NCI-H128 (cell line): ENCODE data around the gene WIPF2.
A peak's percentile ranks its signal among the peaks of the same experiment; 100 is the strongest.

ENCODE experiments used
- DNase-seq: peaks from one replicate; lab custom pipeline; 2025; ENCODE audit not compliant: unreplicated experiment; lab: John Stamatoyannopoulos, UW

The WIPF2 gene

DNA sequence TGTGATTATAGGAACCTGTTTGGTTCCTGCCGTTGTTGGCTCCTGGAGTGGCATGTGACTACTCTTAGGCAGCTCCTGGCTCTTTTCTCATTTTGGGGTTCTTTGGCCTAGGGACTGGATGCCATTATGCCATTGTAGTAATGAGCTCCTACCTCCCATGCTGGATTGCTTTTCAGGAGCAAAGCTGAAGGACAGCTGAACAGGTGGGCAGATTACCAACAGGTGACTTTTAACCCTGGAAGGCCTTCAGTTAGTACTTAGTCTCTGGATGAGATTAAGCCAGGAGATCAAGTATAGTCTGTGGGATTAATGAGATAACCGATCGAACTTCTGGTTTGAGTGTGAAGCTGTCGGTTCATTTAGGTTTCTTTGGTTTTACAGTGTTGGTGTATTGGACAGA is 25.2 kb downstream of the WIPF2 start:
- DNase-seq, result no peak

DNA sequence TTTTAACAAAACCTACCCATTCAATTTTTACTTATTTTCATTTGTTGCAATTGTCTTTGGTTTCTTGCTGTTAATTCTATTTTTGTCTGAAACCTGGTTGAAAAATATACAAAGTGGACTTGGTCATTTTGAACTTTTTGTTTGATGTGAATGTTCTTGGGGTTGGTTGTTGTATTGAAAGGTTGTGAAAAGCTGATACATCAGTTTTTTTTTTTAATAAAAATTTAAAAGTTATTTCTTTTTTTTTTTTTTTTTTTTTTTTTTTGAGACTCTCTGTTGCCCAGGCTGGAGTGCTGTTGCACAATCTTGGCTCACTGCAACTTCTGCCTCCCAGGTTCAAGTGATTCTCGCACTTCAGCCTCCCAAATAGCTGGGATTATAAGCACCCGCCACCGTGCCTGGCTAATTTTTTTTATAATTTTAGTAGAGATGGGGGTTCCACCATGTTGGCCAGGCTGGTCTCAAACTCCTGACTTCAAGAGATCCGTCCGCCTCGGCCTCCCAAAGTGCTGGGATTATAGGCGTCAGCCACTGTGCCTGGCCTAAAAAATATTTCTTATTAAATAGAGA is 28.9 kb downstream of the WIPF2 start:
- DNase-seq, result no peak

DNA sequence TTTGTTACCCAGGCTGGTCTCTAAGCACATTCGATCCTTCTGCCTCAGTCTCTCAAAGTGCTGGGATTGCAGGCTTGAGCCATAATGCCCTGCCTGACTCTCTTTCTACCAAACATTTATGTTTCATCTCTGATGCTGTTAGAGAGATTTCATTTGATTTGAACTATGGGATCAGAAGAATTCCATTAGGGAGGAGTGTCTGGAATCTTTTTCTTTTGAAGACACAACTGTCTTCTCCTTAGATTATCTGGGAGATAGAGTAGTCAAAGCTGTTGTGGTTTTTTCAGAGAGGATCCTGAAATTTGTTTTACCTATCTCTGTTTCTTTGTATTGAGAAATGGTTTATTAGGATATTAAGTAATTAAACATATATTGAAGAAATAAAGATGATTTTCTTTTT is 29.4 kb downstream of the WIPF2 start:
- DNase-seq, result no peak

DNA sequence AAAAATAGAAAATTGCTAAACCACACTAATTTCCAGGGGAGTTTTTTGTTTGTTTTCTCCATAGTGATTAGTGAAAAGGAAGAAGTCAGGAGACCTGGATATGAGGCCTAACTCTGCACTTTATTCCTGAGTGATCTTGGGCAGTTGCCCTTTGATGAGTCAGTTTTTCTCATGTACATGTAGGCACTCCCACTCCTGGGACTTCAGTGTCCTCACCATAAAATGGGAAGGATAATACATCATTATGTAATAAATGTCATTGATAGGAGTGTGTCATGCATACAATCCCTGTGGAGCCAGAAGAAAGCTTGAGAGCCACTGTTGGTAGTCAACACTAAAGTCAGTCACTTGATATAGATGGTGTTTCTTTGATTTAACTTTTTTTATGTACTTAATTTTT is 32.5 kb downstream of the WIPF2 start:
- DNase-seq, result no peak

DNA sequence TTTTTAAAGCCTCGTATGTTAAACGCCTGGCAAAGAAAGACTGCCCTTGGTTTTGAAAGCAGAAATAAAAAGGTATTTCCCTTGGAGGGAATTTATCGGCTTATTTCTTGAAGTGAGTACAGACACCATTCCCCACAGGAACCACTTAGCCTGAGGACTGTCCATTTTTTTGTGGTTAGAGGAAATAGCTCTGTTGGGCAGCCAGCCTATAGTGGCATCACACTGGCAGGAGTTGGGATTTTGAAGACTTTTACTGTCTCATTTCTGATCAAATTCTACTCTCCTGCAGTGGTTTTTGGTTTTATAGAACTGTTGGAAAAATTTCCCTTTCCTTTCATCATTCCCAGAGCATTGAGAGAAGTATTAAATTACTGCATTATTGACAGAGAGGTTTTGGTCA is 34.5 kb downstream of the WIPF2 start:
- DNase-seq, result no peak

DNA sequence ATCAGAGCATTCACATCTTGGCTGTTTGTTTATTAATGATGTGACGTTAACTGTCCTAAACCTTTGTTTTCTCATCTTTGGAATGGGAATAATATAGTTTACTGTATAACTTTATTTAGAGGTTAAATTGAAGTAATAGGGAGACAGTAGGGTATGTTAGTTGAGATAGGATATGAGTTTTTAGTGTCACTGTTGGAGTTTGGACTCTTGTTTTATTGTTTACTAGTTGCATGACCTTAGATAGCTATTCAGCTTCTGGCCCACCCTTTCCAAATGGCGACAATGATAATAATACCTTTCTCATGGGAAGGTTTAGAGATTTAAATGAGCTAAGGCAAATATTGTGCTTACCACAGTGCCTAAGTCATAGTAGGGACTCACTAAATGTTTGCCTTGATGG is 40.4 kb downstream of the WIPF2 start:
- DNase-seq, result no peak

DNA sequence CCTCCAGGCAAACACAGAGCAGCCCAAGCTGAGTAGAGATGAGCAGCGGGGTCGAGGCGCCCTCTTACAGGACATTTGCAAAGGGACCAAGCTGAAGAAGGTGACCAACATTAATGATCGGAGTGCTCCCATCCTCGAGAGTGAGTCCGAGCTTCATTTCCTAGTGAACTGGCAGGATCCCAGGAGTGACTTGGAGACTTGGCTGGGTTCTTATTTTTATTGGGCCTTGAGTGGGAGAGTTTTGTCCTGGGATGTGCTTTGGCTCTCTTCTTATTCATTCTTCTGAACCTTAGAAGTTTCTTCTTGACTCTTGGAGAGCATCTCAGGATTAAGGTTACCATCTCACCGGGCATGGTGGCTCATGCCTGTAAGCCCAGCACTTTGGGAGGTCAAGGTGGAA is 41.4 kb downstream of the WIPF2 start:
- DNase-seq, result no peak

DNA sequence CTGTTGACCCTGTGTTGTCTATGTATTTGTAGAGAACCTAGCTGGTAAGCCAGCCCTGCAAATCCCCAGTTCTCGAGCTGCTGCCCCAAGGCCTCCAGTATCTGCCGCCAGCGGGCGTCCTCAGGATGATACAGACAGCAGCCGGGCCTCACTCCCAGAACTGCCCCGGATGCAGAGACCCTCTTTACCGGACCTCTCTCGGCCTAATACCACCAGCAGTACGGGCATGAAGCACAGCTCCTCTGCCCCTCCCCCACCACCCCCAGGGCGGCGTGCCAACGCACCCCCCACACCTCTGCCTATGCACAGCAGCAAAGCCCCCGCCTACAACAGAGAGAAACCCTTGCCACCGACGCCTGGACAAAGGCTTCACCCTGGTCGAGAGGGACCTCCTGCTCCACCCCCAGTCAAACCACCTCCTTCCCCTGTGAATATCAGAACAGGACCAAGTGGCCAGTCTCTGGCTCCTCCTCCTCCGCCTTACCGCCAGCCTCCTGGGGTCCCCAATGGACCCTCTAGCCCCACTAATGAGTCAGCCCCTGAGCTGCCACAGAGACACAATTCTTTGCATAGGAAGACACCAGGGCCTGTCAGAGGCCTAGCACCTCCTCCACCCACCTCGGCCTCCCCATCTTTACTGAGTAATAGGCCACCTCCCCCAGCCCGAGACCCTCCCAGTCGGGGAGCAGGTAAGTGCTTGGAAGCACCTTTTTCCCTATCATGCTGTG is 45.5 kb downstream of the WIPF2 start:
- DNase-seq, result no peak

DNA sequence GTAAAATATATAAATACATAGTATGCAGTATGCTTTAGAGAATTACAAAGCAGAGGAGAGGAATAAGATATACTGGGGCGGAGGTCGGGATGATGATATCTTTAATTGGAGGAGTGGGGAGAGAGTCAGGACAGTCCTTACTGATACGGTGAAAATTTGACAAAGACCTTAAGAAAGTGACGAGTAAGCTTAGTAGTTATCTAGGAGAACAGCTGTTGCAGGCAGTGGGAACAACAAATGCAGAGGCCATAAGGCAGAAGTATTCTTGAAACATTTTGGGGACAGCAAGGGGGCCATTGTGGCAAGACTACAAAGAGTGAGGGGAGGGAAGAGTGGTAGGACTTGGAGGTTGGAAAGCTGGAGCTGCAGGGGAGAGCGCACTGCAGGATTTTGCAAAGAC is 46.2 kb downstream of the WIPF2 start:
- no peak for DNase-seq

DNA sequence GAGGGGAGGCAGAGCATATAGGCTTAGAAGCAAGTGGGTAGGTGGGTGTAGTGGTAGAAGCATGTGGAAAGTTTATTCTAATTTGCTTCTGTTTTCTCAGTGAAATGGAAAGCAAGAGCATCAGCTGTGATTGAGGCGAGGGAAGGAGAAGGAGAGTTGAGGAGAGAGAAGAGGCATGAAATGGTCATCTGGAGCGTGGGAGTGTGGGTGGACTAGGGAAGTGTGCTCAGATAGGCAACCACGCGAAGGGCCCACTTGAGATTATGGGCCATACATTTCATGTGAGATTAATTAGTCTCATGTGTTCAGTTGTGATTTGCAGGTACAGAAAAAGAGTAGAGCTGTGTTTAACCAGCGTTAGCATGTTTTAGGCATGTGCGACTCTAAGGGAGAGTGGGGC is 47.8 kb downstream of the WIPF2 start:
- no peak for DNase-seq

DNA sequence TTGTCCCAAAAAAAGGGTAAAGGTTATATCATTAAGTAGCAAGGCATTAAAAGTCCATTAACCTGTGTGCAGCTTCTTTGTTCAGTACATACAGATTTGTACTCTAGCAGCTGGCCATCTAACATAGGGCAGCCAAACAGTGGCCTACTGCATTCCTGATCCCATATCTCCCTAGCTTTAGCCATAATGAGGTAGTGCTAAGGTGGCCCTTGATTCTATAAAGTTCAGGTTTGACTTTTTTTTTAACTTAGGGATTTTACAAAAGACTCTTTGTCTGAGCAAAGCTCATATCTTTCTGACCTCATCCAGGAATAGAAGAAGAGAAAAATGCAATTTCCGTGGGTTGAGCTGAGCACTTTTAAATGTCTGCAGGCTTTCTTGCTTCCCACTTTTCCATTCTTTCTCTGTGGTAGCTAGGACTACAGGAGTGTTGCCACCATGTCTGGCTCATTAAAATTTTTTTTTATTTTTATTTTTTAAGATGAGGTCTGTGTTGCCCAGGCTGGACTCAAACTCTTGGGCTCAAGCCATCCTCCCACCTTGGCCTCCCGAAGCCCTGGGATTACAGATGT is 49.1 kb downstream of the WIPF2 start:
- DNase-seq, result no peak

DNA sequence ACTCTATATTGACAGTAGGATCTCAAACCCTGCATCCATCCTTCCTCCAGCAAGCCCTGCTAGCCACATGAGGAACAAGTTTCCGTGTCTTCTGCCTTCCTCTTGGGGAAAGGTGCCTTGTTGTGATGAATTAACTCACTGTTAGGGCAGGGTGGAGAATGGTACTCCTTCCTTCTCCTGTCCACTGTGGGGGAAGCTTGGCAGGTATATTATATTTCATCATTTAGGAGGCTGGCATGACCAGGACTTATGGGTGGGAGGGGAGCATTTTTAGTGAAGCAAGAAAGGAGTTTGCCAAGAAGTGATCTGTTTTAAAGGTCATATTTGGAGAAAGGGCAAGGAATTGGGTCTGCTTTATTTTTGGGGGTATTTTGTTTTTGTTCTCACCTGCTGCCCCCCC is 59.3 kb downstream of the WIPF2 start:
- no peak for DNase-seq

DNA sequence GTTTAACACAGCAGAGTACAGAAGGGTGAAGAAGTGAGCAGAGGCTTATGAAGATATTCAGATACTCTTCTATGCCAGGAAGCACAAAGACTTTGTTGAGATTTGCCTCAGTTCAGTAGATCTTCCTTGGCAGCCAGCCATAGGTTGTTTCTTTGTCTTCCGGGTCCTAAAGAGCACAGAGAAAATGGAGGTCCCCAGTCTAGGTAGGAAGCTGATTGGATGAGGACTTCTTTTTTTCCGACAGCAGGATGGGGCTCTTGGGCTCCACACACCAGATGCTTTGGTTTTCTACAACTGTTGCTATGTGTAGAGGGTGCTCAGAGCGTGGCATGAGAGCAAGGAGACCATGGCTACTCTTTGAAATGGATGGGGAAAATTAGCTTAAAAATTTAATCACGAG is 60.3 kb downstream of the WIPF2 start:
- no peak for DNase-seq

DNA sequence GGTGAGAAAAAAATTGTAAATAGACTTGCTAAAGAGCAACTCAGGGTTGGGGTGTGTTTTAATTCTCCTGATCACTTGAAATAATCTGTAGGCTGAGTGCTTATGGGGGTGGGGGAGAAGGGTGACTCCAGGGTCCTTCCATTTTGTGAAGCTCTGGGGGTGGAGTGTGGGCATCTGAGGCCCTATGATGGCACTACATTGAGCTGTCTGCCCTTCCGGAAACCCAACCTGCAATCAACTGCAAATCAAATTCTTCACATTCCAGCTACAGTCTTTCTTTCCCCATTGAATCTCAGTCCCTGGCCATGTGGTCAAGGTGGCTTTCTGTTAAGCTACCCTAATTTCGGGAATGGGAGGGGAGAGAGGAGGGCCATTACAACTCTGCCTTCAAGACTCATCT is 62.6 kb downstream of the WIPF2 start:
- DNase-seq, result no peak

DNA sequence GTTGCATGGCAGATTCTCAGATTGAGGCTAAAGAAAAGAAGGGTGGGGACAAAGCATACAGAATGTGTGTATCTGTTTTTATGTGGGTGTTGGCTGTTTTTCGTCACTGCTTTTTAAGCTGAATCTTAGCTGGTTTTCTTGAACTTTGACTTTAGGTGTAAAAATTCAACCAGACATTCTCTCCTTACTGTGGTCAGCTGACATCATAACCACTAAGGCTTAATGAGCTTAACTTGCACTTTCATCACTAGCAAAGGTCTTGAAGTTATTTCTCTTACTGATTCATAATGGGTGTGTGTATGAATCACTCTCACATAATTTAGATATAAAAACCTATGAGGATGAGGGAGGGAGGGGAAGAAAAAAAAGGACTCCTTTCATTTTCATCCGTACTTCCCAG is 64.6 kb downstream of the WIPF2 start:
- no peak for DNase-seq

DNA sequence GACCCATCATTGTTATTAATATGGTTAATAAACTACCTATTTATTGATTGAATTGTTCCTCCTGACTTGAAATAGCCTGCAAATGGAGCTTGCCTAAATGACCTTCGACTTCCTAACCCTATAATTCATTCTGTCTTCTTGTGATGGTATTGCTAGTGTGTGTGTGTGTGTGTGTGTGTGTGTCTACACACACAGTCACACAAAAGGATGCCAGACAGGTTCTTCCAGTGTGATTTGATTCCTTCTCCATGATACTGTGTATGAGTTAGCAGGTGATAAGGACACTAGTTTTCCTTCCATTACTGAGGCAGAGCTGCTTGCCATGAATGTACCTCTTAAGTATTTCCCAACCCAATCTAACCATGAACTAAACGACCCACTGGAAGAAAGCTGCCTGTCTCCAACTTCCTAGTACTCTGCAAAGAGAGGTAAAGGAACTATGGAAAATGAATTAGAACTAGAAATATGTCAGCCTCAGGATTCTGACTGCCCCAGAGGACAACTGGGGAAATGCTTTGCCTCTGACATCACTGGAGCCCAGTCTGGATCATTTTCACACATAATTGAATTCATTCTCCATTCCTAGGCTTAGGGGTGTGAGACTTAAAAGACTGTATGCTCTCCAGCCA is 65.1 kb downstream of the WIPF2 start:
- DNase-seq, result no peak

DNA sequence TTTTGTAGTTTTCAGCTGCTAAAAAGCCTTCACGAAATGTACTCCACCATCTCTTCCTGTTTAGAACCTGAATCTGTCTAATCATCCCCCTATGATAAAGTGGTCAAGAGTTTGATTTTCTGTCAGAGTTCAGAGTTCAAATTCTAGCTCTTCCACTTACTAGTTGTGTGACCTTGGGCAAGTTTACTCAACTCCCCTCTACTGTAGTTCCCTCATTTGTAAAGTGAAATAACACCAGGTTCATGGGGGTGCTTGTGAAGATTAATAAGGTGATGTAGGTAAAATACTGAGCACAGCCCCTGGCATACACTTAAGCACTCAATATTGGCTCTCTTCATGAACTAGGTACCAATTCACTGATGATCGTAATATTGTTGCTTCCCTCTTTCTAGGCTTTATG is 67.4 kb downstream of the WIPF2 start:
- DNase-seq, result no peak

DNA sequence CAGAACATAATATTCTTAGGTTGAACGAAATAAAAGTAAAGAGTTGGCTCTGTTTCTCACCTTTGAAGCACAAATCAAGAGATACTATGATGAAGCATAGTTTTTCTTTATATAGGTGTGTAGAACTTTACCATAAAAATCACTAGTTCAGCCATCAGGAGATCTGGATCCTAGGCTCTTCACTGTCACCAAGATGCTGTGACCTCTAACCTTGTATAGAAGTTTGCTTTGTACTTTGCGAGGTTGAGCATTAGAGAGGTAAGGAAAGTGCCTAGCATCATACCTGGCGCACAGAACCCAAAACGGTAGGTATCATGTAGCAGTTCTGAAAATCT is 68.0 kb downstream of the WIPF2 start:
- no peak for DNase-seq

DNA sequence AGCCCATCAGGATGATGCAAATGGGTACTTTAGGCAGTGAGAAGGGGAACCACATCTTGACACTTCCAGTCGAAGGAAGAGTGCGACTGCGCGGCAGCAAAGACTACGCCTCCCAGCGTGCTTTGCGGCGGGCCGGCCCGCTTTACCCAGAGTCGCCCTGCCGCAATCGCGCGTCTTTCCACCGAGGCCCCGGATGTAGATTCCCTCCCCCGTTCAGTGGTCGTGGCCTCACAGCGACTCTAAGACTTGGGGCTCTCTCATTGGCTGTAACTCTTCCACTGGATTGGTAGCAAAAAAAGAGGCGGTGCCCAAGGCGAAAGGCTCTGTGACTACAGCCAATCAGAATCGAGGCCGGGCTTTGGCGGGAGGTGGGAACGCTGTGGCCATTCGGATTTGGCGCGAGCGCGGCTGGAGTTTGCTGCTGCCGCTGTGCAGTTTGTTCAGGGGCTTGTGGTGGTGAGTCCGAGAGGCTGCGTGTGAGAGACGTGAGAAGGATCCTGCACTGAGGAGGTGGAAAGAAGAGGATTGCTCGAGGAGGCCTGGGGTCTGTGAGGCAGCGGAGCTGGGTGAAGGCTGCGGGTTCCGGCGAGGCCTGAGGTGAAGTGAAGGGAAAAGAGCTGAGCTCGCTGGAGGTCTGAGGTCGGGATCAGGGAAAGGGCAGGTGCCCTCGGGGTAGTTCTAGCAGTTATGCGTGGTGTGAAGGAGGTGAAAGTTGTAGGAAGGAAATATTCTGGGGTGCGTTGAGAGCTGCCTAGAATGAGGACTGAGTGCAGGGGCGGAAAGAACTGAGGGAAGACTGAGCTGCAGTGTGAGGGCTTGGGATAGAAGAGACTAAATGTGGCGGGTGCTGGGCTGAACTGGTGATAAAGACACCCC is 68.6 kb downstream of the WIPF2 start, which contains the start of gene CDC6:
CDC6 (plus strand) TSS at position 386 of the 876 bp plus-strand sequence. CDS start 1,542 bp downstream, outside the sequence.
- peak; percentile 97 for DNase-seq

DNA sequence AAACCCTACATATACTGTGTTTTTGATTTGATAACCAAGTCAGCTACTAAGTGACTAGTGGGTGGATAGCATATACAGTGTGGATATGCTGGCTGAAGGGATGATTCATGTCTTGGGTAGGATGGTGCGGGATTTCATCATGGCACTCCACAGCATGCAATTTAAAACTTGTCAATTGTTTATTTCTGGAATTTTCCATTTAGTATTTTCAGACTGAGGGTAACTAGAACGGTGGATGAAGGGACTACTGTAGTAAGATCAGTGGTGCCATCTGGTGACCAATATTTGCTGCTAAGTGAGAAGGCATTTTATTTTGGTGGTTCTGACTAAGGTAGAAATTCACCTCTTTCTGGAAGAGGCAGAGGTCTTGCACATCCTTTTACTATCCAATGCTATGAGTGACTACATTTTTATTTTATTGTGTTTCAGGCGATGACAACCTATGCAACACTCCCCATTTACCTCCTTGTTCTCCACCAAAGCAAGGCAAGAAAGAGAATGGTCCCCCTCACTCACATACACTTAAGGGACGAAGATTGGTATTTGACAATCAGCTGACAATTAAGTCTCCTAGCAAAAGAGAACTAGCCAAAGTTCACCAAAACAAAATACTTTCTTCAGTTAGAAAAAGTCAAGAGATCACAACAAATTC is 71.7 kb downstream of the WIPF2 start:
- no peak for DNase-seq

DNA sequence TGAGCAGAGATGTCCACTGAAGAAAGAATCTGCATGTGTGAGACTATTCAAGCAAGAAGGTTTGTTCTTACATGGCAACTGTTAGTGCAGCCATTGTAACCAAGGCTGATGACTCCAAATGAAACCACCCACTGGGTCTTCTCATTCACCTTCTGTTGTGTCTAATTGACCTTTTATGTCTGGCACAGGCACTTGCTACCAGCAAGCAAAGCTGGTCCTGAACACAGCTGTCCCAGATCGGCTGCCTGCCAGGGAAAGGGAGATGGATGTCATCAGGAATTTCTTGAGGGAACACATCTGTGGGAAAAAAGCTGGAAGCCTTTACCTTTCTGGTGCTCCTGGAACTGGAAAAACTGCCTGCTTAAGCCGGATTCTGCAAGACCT is 72.2 kb downstream of the WIPF2 start:
- DNase-seq, result no peak
